ENCODE results near the gene PYDC1. TPM values are rescaled to one million over a fixed set of nuclear protein-coding genes. Genes with fewer than 3 reads are reported as not detected.

Gene PYDC1
- not detected in 5 replicates for total RNA-seq (2022; extraction: Qiagen RNA extraction; ENCODE audit: low read depth)

GRCh38 chr16:31216422-31217135, at the start of gene PYDC1:
Gene PYDC1 (minus strand): TSS chr16:31217135. CDS start chr16:31217028, 107 bp downstream.

GRCh38 chr16:31213877-31214707, 2.8 kb downstream of the PYDC1 start, which contains the start of gene TRIM72:
Gene TRIM72 (plus strand): TSS chr16:31214119. CDS start chr16:31214739, 620 bp downstream.

GRCh38 chr16:31202414-31203375, 14.2 kb downstream of the PYDC1 start, which contains the start of gene PYCARD:
Gene PYCARD (minus strand): TSS chr16:31202760. CDS start chr16:31202690, 70 bp downstream.

GRCh38 chr16:31179747-31180459, 37.0 kb downstream of the PYDC1 start, which contains the start of gene FUS:
Gene FUS (plus strand): TSS chr16:31180139. CDS start chr16:31180215, 76 bp downstream.

Other genes with a start within 250 kb of the PYDC1 start
- 12.8 to 14.8 TPM (median 13.7 TPM) in 5 replicates for gene HSD3B7, start 231.9 kb downstream of the PYDC1 start, total RNA-seq (2022; extraction: Qiagen RNA extraction; ENCODE audit: low read depth)
- gene STX1B, start 206.5 kb downstream of the PYDC1 start, total RNA-seq (2022; extraction: Qiagen RNA extraction; ENCODE audit: low read depth) = 1.6 to 2.1 TPM (median 1.8 TPM) in 5 replicates
- gene STX4, start 183.6 kb downstream of the PYDC1 start, total RNA-seq (2022; extraction: Qiagen RNA extraction; ENCODE audit: low read depth) = 62.0 to 75.6 TPM (median 68.6 TPM) in 5 replicates
- 12.1 to 21.7 TPM (median 16.0 TPM) in 5 replicates for gene ZNF668, start 142.9 kb downstream of the PYDC1 start, total RNA-seq (2022; extraction: Qiagen RNA extraction; ENCODE audit: low read depth)
- 10.3 to 13.0 TPM (median 11.6 TPM) in 5 replicates for gene ZNF646, start 142.7 kb downstream of the PYDC1 start, total RNA-seq (2022; extraction: Qiagen RNA extraction; ENCODE audit: low read depth)
- 1.3 to 2.1 TPM (median 1.6 TPM) in 5 replicates for gene PRSS53, start 128.2 kb downstream of the PYDC1 start, total RNA-seq (2022; extraction: Qiagen RNA extraction; ENCODE audit: low read depth)
- gene VKORC1, start 122.3 kb downstream of the PYDC1 start, total RNA-seq (2022; extraction: Qiagen RNA extraction; ENCODE audit: low read depth) = 102 to 138 TPM (median 128 TPM) in 5 replicates
- gene BCKDK, start 108.7 kb downstream of the PYDC1 start, total RNA-seq (2022; extraction: Qiagen RNA extraction; ENCODE audit: low read depth) = 37.7 to 50.5 TPM (median 42.3 TPM) in 5 replicates
- 33.6 to 39.8 TPM (median 37.9 TPM) in 5 replicates for gene KAT8, start 99.5 kb downstream of the PYDC1 start, total RNA-seq (2022; extraction: Qiagen RNA extraction; ENCODE audit: low read depth)
- 0.18 to 0.35 TPM (median 0.26 TPM) in 5 replicates for gene PRSS8, start 81.4 kb downstream of the PYDC1 start, total RNA-seq (2022; extraction: Qiagen RNA extraction; ENCODE audit: low read depth)
- gene PRSS36, start 67.1 kb downstream of the PYDC1 start, total RNA-seq (2022; extraction: Qiagen RNA extraction; ENCODE audit: low read depth) = 0.43 to 1.0 TPM (median 0.84 TPM) in 5 replicates
- 492 to 613 TPM (median 516 TPM) in 5 replicates for gene FUS, start 37.0 kb downstream of the PYDC1 start, total RNA-seq (2022; extraction: Qiagen RNA extraction; ENCODE audit: low read depth)
- gene PYCARD, start 14.4 kb downstream of the PYDC1 start, total RNA-seq (2022; extraction: Qiagen RNA extraction; ENCODE audit: low read depth) = 26.1 to 45.4 TPM (median 38.3 TPM) in 5 replicates
- 0.02 TPM in 5 replicates for gene TRIM72, start 3.0 kb downstream of the PYDC1 start, total RNA-seq (2022; extraction: Qiagen RNA extraction; ENCODE audit: low read depth)
- 1.1 to 2.6 TPM (median 1.9 TPM) in 5 replicates for gene ITGAM, start 42.8 kb upstream of the PYDC1 start, total RNA-seq (2022; extraction: Qiagen RNA extraction; ENCODE audit: low read depth)
- gene ITGAX, start 138.0 kb upstream of the PYDC1 start, total RNA-seq (2022; extraction: Qiagen RNA extraction; ENCODE audit: low read depth) = 1.2 to 2.0 TPM (median 1.4 TPM) in 5 replicates
- gene ITGAD, start 176.2 kb upstream of the PYDC1 start, total RNA-seq (2022; extraction: Qiagen RNA extraction; ENCODE audit: low read depth) = not detected in 5 replicates
- not detected in 5 replicates for gene COX6A2, start 211.2 kb upstream of the PYDC1 start, total RNA-seq (2022; extraction: Qiagen RNA extraction; ENCODE audit: low read depth)
- gene ZNF843, start 225.7 kb upstream of the PYDC1 start, total RNA-seq (2022; extraction: Qiagen RNA extraction; ENCODE audit: low read depth) = 0.08 to 0.17 TPM (median 0.15 TPM) in 4 of 5 replicates, not detected in the other
- 7.6 to 16.0 TPM (median 10.3 TPM) in 5 replicates for gene ARMC5, start 242.4 kb upstream of the PYDC1 start, total RNA-seq (2022; extraction: Qiagen RNA extraction; ENCODE audit: low read depth)